K562 (cell line): ENCODE results near the gene RNU6-9.

Source experiments
- ZNF3 ChIP-seq: fragments of 250-450 bp; sonication (Bioruptor Pico); IDR thresholded peaks from 2 replicates; pipeline ENCODE4 v1.5.0; 2021; ENCODE audit warnings: mild to moderate bottlenecking, moderate library complexity
- TF ChIP-seq, protein P1 (sequence below): sonication (generic); formaldehyde crosslinking; IDR thresholded peaks from 2 replicates; pipeline ENCODE4 v1.9.0; 2022; ENCODE audit warnings: mild to moderate bottlenecking, missing genetic modification reagents

DNA sequence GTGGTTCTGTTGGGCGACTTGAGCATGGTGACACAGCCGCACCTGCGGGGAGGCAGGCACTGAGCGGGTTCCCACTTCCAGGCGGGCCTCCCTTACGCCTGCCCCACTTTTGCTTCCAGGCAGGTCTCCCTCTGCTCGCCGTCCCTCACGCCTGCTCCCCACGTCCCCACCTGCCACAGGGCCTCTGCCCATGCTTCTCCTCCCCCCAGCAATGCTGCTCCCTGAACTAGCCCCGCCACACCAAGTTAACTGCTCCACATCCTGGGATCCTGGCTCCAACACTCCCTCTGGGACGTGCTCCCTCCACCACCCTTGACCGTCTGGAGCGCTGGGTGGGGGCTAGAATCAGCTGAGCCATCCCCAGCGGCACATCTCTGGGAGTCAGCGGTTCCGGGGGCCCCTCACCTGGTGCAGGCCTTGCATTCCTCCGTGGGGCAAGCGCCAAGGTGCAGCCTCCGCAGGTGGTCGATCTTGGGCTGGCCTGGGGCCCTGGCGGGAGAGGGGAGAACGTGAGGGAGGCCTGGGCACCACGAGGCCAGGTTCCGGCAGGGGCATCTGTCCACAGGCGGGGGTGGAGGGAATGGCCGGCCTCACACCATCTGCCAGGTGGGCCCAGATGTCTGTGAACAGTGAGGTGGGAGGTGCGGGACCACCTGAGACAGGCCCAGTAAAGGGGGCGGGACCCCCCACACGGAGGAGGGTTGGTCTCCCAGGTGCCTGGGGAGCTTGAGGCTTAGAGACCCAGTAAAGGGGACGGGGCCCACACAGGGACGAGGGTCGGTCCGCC, 24.6 kb upstream of the RNU6-9 start:
- TF ChIP-seq ZNF3 (CRISPR knock-in tag): no peak
- TF ChIP-seq, protein P1, sequence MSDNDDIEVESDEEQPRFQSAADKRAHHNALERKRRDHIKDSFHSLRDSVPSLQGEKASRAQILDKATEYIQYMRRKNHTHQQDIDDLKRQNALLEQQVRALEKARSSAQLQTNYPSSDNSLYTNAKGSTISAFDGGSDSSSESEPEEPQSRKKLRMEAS (CRISPR knock-in tag): no peak
